DOHH2 (cell line): ENCODE data around the gene LAMTOR1.
A peak's percentile ranks its signal among the peaks of the same experiment; 100 is the strongest.

Experiments
- H3F3A ChIP-seq: fragments of 200-600 bp; sonication (generic), shearing (Covaris generic); 2 replicates; pipeline ENCODE4 v1.6.0; 2016; ENCODE audit warnings: antibody characterized with exemption, mild to moderate bottlenecking; ENCODE audit not compliant: control insufficient read depth, insufficient read depth
- H3K27ac ChIP-seq: fragments of 200-600 bp; sonication (generic); 2 replicates; pipeline ENCODE4 v1.5.1; 2014; ENCODE audit warnings: low read depth, mild to moderate bottlenecking, low read length, moderate library complexity
- H3K27me3 ChIP-seq: fragments of 200-600 bp; sonication (generic); 2 replicates; pipeline ENCODE4 v1.6.1; 2014; ENCODE audit warnings: mild to moderate bottlenecking, low read length, mixed read lengths; ENCODE audit not compliant: control insufficient read depth
- H3K36me3 ChIP-seq: fragments of 200-600 bp; sonication (generic); 2 replicates; pipeline ENCODE4 v1.6.1; 2014; ENCODE audit warnings: mild to moderate bottlenecking, low read length, moderate library complexity, mixed read lengths; ENCODE audit not compliant: control insufficient read depth
- H3K4me1 ChIP-seq: fragments of 200-600 bp; sonication (generic); 2 replicates; pipeline ENCODE4 v1.6.1; 2014; ENCODE audit warnings: mild to moderate bottlenecking, low read length, mixed read lengths; ENCODE audit not compliant: control insufficient read depth
- H3K4me2 ChIP-seq: fragments of 200-600 bp; sonication (generic); 2 replicates; pipeline ENCODE4 v1.6.0; 2014; ENCODE audit warnings: mild to moderate bottlenecking, low read length, moderate library complexity
- H3K4me3 ChIP-seq: fragments of 200-600 bp; sonication (generic); 2 replicates; pipeline ENCODE4 v1.5.1; 2014; ENCODE audit warnings: mild to moderate bottlenecking, low read length, mixed read lengths
- H3K79me2 ChIP-seq: fragments of 200-600 bp; sonication (generic); 2 replicates; pipeline ENCODE4 v1.6.1; 2014; ENCODE audit warnings: mild to moderate bottlenecking, low read length, mixed read lengths; ENCODE audit not compliant: control insufficient read depth
- H3K9me2 ChIP-seq: fragments of 200-600 bp; sonication (generic); replicated peaks from 2 replicates; pipeline ENCODE4 v1.6.1; 2014; ENCODE audit warnings: mild to moderate bottlenecking, low read length, mixed read lengths; ENCODE audit not compliant: control insufficient read depth
- H3K9me3 ChIP-seq: fragments of 200-600 bp; sonication (generic); 2 replicates; pipeline ENCODE4 v1.6.1; 2014; ENCODE audit warnings: antibody characterized with exemption, low read length, mixed read lengths; ENCODE audit not compliant: control insufficient read depth, insufficient read depth
- H4K20me1 ChIP-seq: fragments of 200-600 bp; sonication (generic); 2 replicates; pipeline ENCODE4 v1.6.0; 2014; ENCODE audit warnings: low read depth, mild to moderate bottlenecking, antibody characterized with exemption, low read length, moderate library complexity; ENCODE audit not compliant: control insufficient read depth, insufficient read depth
- EZH2phosphoT487 ChIP-seq: fragments of 200-600 bp; sonication (generic); IDR thresholded peaks from 2 replicates; pipeline ENCODE4 v1.6.1; 2017; ENCODE audit warnings: borderline replicate concordance, mild to moderate bottlenecking, antibody characterized with exemption, low read length, moderate library complexity, mixed read lengths
- TF ChIP-seq, protein P1 (sequence below): fragments of 200-600 bp; sonication (generic); IDR thresholded peaks from one replicate; pipeline ENCODE4 v1.5.1; 2014; ENCODE audit warnings: antibody characterized with exemption, mild to moderate bottlenecking, low read depth, low read length; ENCODE audit not compliant: poor library complexity, severe bottlenecking

The LAMTOR1 gene

DNA sequence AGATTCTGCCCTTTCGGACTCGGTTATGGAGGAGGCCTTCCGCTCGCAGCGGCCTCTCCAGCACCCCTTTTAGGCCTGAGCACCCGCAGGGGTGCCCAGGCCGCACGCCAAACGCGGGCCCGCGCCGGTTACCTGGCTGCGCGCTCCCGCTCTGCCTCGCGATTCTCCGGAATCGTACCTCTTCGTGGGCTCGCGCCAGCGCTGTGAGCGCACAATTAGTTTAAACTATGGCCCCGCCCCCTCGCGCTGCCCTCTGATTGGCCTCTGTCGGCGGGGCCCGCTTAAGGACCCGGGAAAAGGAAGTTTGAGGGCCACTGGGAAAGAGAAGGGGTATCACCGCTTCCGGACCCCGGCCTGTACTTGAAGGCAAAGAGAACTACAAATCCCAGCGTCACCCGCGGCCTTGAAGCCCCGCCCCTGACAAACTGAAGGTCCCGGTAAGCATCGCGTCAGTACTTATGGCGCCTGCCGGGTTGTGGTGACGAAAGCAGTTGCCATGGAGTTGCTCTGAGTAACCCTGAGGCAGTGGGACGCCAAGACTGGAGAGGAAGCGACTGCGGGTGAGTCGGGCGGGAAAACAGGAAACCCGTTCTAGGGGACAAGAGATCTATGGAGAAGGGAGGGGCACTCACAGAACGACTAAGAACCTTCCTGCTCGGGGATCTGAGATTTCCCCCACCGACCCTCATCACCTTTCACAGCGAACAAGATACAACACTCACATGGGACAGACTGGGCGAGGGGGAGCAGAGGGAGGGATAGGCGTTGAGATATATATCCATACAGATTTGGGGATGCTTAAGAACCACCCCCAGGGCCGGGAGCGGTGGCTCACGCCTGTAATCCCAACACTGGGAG is 22.5 kb downstream of the LAMTOR1 start, which contains the start of the genes LRRC51 and NUMA1:
Gene LRRC51, plus strand, starts transcription at position 525 of the 858 bp plus-strand sequence. CDS start 8,234 bp downstream, outside the sequence.
Gene NUMA1, minus strand, starts transcription at position 217 of the 858 bp plus-strand sequence. CDS start 44,599 bp downstream, outside the sequence.
- peaks cover 16% of the 10 kb centered on the region for H3K36me3 ChIP-seq
- peaks cover 4% of the 10 kb centered on the region; the same call in 1 of the 2 replicates for H3F3A ChIP-seq
- no peaks in the 10 kb centered on the region for H3K9me2 ChIP-seq
- H3K4me3 ChIP-seq: peak within 1 kb of the TSS; percentile 92
- H3K27me3 ChIP-seq: no peaks in the 10 kb centered on the region
- H3K79me2 ChIP-seq: peaks cover 46% of the 10 kb centered on the region
- H3K4me2 ChIP-seq: peak within 1 kb of the TSS; percentile 81
- TF ChIP-seq EZH2phosphoT487: no peak
- TF ChIP-seq, protein P1, sequence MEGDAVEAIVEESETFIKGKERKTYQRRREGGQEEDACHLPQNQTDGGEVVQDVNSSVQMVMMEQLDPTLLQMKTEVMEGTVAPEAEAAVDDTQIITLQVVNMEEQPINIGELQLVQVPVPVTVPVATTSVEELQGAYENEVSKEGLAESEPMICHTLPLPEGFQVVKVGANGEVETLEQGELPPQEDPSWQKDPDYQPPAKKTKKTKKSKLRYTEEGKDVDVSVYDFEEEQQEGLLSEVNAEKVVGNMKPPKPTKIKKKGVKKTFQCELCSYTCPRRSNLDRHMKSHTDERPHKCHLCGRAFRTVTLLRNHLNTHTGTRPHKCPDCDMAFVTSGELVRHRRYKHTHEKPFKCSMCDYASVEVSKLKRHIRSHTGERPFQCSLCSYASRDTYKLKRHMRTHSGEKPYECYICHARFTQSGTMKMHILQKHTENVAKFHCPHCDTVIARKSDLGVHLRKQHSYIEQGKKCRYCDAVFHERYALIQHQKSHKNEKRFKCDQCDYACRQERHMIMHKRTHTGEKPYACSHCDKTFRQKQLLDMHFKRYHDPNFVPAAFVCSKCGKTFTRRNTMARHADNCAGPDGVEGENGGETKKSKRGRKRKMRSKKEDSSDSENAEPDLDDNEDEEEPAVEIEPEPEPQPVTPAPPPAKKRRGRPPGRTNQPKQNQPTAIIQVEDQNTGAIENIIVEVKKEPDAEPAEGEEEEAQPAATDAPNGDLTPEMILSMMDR: no peak
- no peaks in the 10 kb centered on the region for H3K9me3 ChIP-seq
- peak within 1 kb of the TSS; percentile 53 for H3K27ac ChIP-seq
- H3K4me1 ChIP-seq: peaks cover 42% of the 10 kb centered on the region
- 0 out of 2 replicates have a peak, but pooled peaks cover 5% of the 10 kb centered on the region for H4K20me1 ChIP-seq

DNA sequence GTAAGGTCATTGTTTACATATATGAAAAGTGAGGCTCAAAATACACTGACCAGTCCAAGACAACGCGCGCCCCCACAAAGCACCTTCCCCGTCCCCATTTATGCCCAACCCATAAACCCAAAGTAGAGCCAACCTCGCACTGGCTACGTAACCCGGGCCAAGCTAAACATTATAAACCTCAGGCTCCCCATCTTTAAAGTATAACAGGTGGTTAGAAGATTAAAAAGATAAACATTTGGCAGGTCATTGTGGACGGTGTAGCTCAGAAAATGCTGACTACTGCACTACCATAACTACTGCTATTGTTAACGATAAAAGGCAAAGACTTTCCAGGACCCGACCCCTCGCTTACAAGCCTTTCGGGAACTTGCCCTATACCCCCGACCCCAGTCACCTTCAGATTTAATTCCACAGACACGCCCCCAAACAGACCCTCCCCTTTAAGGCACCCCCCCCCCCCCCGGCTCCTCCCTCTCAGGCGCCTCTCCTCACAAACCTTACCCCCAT is 23.2 kb downstream of the LAMTOR1 start:
- H3K4me3 ChIP-seq: peak overlapping the region; percentile 92
- peaks cover 53% of the 10 kb centered on the region for H3K79me2 ChIP-seq
- TF ChIP-seq, protein P1: no peak
- no peak for TF ChIP-seq EZH2phosphoT487
- no peaks in the 10 kb centered on the region for H3K27me3 ChIP-seq
- H3K27ac ChIP-seq: peak overlapping the region; percentile 53
- H3K9me3 ChIP-seq: no peaks in the 10 kb centered on the region
- H3K36me3 ChIP-seq: peaks cover 20% of the 10 kb centered on the region
- peak overlapping the region; percentile 73 for H3K4me2 ChIP-seq
- H4K20me1 ChIP-seq: 0 out of 2 replicates have a peak, but pooled peaks cover 8% of the 10 kb centered on the region
- no peaks in the 10 kb centered on the region for H3K9me2 ChIP-seq
- H3F3A ChIP-seq: peaks cover 4% of the 10 kb centered on the region; the same call in 1 of the 2 replicates
- peaks cover 46% of the 10 kb centered on the region for H3K4me1 ChIP-seq

DNA sequence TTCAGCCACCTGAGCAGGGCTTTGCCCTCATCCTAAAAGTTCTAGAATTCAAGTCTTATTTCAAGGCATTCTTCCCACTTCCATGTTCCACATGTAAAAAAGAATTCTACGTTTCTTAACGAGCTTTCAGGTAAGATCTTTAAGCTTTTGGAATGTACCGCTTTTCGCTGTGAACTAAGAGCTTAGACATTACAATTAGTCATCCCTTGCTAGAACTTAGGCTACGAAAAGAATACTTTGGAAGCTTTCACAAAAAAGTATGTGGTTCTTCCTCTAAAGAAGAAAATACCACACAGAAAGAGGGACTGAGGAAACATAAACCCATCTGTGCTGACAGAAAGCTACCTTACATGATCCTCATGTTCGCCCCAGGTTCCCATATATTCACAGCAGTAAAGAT is 24.6 kb downstream of the LAMTOR1 start:
- no peak overlapping the region for H3K27ac ChIP-seq

More for the DNA sequence above, 24.6 kb downstream of the LAMTOR1 start:
- H3K9me3 ChIP-seq: no peaks in the 10 kb centered on the region
- H3K4me3 ChIP-seq: peak overlapping the region; percentile 92
- no peaks in the 10 kb centered on the region for H3K9me2 ChIP-seq
- H3K4me1 ChIP-seq: peaks cover 46% of the 10 kb centered on the region
- no peaks in the 10 kb centered on the region for H3K27me3 ChIP-seq
- H3K36me3 ChIP-seq: peaks cover 21% of the 10 kb centered on the region
- peak overlapping the region; percentile 73 for H3K4me2 ChIP-seq
- TF ChIP-seq, protein P1: no peak
- TF ChIP-seq EZH2phosphoT487: no peak
- H3F3A ChIP-seq: peaks cover 4% of the 10 kb centered on the region; the same call in 1 of the 2 replicates
- 0 out of 2 replicates have a peak, but pooled peaks cover 8% of the 10 kb centered on the region for H4K20me1 ChIP-seq
- H3K79me2 ChIP-seq: peaks cover 65% of the 10 kb centered on the region
